NCI-H1436 treated with DMSO at 0.1 percent for 48 hours (cell line): ENCODE data around the gene SLC39A8.
A peak's percentile ranks its signal among the peaks of the same experiment; 100 is the strongest.
"Not testable (repeated sequence)": the region's sequence is repeated elsewhere in the genome, so short reads cannot be mapped to it uniquely, and the experiment has no call there.

Experiments
- DNase-seq: peaks from one replicate; lab custom pipeline; 2025; lab: John Stamatoyannopoulos, UW

Gene SLC39A8

GRCh38 chr4:102344954-102345794 is at the start of gene SLC39A8:
SLC39A8 (minus strand) TSS chr4:102345482; CDS start chr4:102344662, 820 bp downstream.
- DNase-seq, result peak; percentile 47

- no peak for DNase-seq
Observed at GRCh38 chr4:102392033-102392744, 46.9 kb upstream of the SLC39A8 start.

- DNase-seq, result no peak
Observed at GRCh38 chr4:102390438-102390837, 45.2 kb upstream of the SLC39A8 start.

- DNase-seq, result no peak
Observed at GRCh38 chr4:102388611-102389010, 43.3 kb upstream of the SLC39A8 start.

GRCh38 chr4:102387552-102388150 is 42.4 kb upstream of the SLC39A8 start:
- DNase-seq, result no peak

- DNase-seq, result no peak
Observed at GRCh38 chr4:102386966-102387365, 41.7 kb upstream of the SLC39A8 start.

GRCh38 chr4:102380253-102380652 is 35.0 kb upstream of the SLC39A8 start:
- not testable (repeated sequence) for DNase-seq

- DNase-seq, result no peak
Observed at GRCh38 chr4:102362922-102363432, 17.7 kb upstream of the SLC39A8 start.

GRCh38 chr4:102358128-102358527 is 12.8 kb upstream of the SLC39A8 start:
- no peak for DNase-seq

- not testable (repeated sequence) for DNase-seq
Observed at GRCh38 chr4:102357637-102358036, 12.4 kb upstream of the SLC39A8 start.

- DNase-seq, result no peak
Observed at GRCh38 chr4:102356562-102357202, 11.4 kb upstream of the SLC39A8 start.

- no peak for DNase-seq
Observed at GRCh38 chr4:102355748-102356147, 10.5 kb upstream of the SLC39A8 start.

GRCh38 chr4:102354671-102355454 is 9.6 kb upstream of the SLC39A8 start:
- no peak for DNase-seq

GRCh38 chr4:102352781-102353180 is 7.5 kb upstream of the SLC39A8 start:
- no peak for DNase-seq

- no peak for DNase-seq
Observed at GRCh38 chr4:102350634-102351033, 5.4 kb upstream of the SLC39A8 start.

- no peak for DNase-seq
Observed at GRCh38 chr4:102348701-102349100, 3.4 kb upstream of the SLC39A8 start.

GRCh38 chr4:102345795-102346100 is 466 bp upstream of the SLC39A8 start:
- DNase-seq, result no peak

GRCh38 chr4:102344520-102344953 is 745 bp downstream of the SLC39A8 start:
- no peak for DNase-seq

GRCh38 chr4:102343964-102344519 is 1.2 kb downstream of the SLC39A8 start:
- DNase-seq, result no peak

- DNase-seq, result no peak
Observed at GRCh38 chr4:102342404-102343074, 2.7 kb downstream of the SLC39A8 start.
